Measurements from ENCODE around the gene WWC2.
A peak's percentile ranks its signal among the peaks of the same experiment; 100 is the strongest.

Gene WWC2

GRCh38 chr4:183098723-183099536, at the start of gene WWC2:
TSS of gene WWC2 (plus strand) at chr4:183099257. CDS start at chr4:183099492, 235 bp downstream.
- DNase-seq (ENCODE audit: low read depth in 2 of 2) = peak; percentile 19 to 33

- no peak for DNase-seq (ENCODE audit: low read depth in 2 of 2)
Observed at GRCh38 chr4:183053681-183054080, 45.4 kb upstream of the WWC2 start.

- no peak for DNase-seq (ENCODE audit: low read depth in 2 of 2)
Observed at GRCh38 chr4:183057255-183057654, 41.8 kb upstream of the WWC2 start.

DNA sequence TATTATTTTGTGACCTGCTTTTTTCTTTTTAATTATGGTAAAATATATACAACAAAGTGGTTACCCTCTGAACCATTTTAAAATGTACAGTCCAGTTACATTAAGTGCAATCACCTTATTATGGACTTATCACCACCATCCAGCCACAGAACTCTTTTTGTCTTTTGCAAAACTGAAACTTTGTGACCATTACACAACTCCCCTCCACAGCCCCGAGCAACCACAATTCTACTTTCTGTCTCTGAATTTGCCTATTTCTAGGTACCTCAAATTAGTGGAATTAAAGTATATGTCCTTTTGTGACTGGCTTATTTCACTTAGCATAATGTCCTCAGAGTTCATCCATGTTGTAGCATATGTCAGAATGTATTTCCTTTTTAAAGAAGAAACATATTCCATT, 39.3 kb upstream of the WWC2 start:
- no peak for DNase-seq (ENCODE audit: low read depth in 2 of 2)

DNA sequence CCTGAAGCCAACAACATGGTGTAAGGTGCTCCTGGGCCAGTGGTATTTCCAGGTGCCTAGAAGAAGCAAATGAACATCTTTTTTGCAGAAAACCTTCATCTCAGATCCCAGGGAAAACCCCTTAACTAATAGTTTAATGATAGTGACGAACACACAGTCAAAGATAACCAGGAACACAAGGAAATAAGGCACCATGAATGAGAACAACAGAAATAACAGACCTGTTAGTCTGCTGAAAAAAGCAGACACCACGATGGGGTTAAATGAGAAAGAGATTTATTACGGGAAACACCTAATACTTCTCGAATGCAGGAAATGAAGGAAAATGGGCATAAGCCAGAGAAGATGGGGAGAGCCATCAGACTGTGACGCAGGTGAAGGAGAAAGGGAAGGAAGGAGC, 30.6 kb upstream of the WWC2 start:
- no peak for DNase-seq (ENCODE audit: low read depth in 2 of 2)

- DNase-seq (ENCODE audit: low read depth in 2 of 2) = no peak
Observed at GRCh38 chr4:183071222-183071621, 27.8 kb upstream of the WWC2 start.

GRCh38 chr4:183072176-183072575, 26.9 kb upstream of the WWC2 start:
- DNase-seq (ENCODE audit: low read depth in 2 of 2) = no peak

- DNase-seq (ENCODE audit: low read depth in 2 of 2) = no peak
Observed at GRCh38 chr4:183073838-183074145, 25.3 kb upstream of the WWC2 start.

- DNase-seq (ENCODE audit: low read depth in 2 of 2) = no peak
Observed at GRCh38 chr4:183074288-183074990, 24.6 kb upstream of the WWC2 start.

DNA sequence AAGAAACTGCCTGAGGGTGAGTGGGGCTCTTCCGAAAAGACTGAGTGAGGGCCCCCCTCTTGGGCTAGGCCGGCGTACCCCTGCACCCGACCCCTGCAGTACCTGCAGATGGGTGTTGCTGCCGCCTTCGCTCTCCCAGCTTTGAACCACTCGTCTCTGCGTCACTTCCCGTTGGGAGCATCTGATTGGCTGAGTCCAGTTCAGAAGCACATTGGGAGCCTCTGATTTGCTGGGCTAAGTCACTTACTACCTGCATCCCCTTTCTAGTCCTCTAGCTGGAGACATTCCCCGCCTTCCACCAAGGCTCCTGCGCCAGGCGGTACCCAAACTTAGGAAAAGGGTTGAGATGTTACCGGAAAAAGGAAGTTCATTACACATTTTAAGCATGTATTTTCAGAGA, 20.4 kb upstream of the WWC2 start:
- no peak for DNase-seq (ENCODE audit: low read depth in 2 of 2)

DNA sequence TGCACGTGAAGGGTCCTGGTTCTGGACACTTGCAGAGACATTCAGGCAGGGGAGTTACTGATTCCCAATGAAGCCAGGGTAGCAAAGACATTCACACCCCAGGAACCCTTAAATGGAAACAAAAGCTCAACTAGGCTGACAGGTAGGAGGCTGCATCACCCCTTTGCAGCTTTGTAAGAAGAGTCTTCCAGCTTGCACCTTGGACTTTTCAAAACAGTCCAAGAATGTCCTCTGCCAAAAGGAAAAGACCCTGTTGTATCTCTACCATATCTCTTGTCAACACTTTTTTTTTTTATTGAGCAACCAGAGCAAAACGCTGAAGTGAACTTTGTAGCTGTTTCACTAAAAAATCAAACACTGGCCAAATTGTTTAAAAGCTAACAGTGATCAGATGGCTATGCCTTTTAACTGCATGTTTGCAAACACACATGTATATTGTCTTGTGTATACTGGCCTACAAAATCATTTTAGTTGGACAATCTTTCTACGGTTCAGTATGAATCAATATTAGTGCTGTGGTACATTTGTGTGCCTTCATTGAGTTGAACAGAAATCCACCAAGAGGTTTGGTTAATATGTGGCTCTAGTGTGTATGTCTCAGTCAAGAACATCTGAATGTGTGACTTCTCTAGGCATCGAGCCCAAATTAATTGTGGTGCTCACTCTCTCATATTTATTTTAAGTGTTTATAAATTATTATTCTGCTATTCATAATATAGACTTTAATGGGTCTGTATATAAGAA, 18.5 kb upstream of the WWC2 start:
- no peak for DNase-seq (ENCODE audit: low read depth in 2 of 2)

GRCh38 chr4:183081116-183081469, 18.0 kb upstream of the WWC2 start:
- DNase-seq (ENCODE audit: low read depth in 2 of 2) = no peak

- DNase-seq (ENCODE audit: low read depth in 2 of 2) = no peak
Observed at GRCh38 chr4:183082053-183082452, 17.0 kb upstream of the WWC2 start.

DNA sequence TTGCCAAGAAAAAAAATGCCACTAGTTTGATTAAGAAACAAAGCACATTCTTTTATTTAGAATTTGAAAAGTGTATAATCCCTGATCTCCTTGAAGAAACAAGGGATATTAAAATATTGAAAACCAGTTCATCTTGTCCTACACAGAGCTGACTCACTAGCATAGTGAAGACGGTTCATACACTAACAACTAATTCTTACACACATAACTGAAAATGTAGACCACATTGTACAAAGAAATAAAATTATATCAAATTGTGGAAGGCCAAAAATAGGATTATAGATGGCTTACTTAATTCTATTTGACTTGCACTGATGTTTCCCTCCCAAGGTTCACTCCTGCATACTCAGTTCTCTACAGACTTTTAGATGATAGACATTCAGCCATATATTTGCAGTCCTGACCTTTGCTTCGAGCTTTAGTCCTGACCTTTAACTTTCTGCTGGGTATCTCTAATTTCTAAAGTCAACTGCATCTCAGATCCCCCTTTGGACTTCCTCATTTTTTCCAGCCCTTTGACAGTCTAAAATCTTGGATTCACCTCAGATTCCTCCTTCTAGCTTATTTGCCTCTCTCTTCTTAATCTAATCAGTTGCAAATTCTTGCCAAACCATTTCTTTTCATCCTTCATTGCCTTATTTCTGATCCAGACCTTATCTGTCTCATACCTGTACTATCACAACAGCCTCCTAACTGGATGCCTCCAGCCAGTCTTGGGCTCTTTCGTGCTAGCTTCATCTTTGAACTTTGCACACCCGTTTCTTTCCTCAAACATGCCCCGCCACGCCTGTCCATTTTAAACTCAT, 4.5 kb upstream of the WWC2 start:
- DNase-seq (ENCODE audit: low read depth in 2 of 2) = no peak

- DNase-seq (ENCODE audit: low read depth in 2 of 2) = no peak
Observed at GRCh38 chr4:183095199-183095512, 3.9 kb upstream of the WWC2 start.

GRCh38 chr4:183096276-183096965, 2.6 kb upstream of the WWC2 start:
- no peak for DNase-seq (ENCODE audit: low read depth in 2 of 2)

DNA sequence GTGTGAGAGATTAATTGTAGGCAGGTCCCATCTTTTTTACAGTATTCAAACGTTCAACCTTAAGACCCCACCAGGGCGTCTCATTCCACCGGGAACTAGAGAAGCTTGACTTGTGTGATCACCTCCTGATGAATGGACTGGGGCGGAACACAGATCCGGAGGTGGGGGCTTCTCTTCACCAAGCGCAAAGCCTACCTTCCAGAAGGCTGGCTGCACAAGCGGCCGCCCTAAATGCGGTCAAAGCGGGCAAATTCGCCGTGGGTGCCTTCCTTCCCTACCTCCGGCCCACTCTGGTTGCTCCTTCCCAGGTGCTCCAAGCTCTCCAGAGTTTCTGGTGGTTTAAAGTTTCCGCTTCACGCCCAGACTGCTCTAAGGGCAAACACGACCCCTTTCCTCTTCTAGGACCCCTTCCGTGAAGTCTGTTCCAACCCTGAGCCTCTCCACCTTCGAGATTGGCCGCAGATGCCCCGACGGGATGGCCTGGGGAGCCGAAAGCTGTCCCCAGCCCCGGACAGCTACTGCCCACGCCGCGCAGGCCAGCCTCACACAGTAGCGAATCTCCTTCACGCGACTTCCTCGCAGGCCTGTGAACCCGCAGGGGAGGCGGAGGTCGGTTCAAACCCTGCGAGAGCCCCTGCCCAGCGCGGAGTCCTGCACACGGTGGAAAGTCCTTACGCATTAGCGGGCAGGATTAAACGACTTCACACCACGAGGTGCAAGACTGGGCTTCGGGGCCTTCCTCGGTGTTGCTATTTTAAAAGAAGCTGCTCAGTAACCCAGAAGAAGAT, 1.6 kb upstream of the WWC2 start:
- no peak for DNase-seq (ENCODE audit: low read depth in 2 of 2)

GRCh38 chr4:183098019-183098722, 886 bp upstream of the WWC2 start:
- DNase-seq (ENCODE audit: low read depth in 2 of 2) = no peak

DNA sequence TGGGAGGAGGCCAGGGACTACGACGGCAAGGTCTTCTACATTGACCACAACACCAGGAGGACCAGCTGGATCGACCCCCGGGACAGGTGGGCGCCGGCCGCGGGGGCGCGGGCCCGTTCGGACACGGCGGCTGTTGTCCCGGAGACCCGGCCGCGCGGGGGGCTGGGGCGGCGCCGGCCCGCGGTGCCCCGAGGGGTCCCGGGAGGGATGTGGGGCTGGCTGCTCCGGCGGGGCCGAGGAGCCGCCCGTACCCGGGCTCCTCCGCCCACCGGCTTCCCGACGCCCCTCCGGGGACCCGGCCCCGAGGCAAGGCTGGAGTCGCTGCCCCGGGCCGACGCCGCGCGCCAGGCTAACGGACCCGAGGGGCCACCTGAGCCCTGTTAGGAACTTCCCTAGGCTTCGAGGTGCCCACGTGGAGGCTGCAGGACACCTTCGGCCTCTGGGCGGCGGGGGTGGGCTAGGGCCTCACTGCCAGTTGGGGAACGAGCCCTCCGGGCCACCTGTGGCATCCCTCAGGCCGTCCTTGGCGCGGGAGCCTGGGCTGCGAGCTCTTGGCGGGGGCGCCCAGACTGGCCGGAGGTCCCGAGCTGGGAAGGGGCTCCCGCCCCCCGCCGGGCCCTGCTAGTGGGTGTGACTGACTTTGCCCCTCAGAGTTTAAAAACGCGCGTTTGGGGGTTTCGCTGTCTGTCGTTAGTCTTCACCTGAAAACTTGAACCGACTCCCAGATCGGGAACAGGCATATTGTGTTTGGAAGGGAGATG, 660 bp downstream of the WWC2 start:
- no peak for DNase-seq (ENCODE audit: low read depth in 2 of 2)

DNA sequence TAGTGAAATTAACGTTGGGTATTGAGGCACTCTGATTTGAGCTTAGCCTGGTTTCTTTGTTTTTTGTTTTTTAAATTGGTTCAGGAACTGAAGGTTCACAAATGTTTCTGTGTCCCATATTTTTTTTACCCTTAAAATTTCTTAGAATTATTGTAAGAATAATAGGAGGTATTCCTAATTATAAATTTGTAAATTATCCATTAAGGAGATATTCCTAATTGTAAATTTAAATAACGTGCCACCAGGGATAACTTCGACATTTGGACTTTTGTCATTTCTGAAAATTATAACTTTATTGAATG, 1.2 kb downstream of the WWC2 start:
- DNase-seq (ENCODE audit: low read depth in 2 of 2) = no peak
